Dedifferentiated amniotic fluid mesenchymal stem cell (primary cell): ENCODE data around the gene HSPA12A.
A peak's percentile ranks its signal among the peaks of the same experiment; 100 is the strongest.

Experiments used
- DNase-seq: peaks from one replicate; pipeline ENCODE4 v3.0.0-alpha.2; 2016; ENCODE audit errors: extremely low spot score

HSPA12A gene

GRCh38 chr10:116771101-116771958, 29.0 kb upstream of the HSPA12A start:
- DNase-seq: peak; percentile 73

- no peak for DNase-seq
Observed at GRCh38 chr10:116770281-116770680, 27.9 kb upstream of the HSPA12A start.

GRCh38 chr10:116769791-116770190, 27.4 kb upstream of the HSPA12A start:
- no peak for DNase-seq

DNA sequence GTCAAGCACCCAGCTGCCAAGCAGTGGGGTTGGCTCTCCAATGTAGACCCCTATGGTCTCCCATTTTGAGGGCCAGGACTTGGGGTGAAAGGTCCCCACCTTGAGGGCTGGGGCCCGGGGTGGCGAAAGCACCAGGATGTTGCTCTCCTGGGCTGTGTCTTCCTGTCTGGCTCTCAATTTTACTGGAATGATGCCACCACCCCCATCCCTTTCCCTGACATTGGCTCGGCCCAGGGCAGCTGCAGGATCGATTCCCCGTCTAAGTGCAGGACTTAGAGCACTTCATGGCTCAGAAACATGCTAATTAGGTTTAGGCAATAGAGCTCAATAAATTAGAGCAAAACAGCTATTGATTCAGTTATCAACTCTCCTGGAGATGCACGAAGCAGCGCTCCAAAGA, 27.0 kb upstream of the HSPA12A start:
- DNase-seq: no peak

DNA sequence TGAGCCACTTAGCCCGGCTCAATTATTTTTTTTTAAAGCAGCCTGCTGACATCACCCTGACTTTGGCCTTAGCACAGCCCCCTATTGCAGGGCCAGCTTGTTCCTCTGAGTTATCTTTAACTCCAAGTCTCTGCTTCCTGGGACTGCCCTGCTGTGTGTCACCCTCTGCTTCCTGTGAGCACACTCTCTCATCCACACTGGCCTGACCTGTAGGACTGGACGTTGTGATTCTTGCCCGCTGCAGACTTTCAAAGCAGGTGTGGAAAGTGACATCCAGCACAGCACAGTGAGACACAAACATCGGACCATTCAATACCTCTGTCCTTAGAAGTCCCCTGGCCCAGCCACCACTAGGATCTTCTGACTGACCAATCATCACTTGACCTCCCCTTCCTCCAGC, 26.4 kb upstream of the HSPA12A start:
- no peak for DNase-seq

- no peak for DNase-seq
Observed at GRCh38 chr10:116766837-116767634, 24.7 kb upstream of the HSPA12A start.

GRCh38 chr10:116766241-116766827, 24.0 kb upstream of the HSPA12A start:
- no peak for DNase-seq

DNA sequence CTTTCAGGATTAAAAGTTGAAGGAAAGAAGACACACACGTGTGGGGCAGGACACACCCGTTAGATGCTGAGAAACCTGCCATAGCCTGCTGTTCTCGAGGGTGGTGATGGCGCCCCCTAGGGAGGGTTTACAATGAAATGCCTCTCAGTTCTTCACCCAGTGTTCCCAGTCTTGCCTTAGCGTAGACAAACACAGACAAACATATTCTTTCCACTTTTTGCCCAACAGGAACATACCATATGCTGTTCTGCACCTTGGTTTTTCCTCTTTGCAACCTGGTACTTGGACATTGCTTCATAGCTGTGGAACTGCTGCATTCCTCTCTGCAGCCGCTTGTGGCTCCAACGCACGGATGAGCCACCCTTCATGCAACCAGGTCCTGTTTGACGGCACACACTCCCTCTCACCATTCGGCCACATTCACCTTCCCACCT, 23.3 kb upstream of the HSPA12A start:
- no peak for DNase-seq

DNA sequence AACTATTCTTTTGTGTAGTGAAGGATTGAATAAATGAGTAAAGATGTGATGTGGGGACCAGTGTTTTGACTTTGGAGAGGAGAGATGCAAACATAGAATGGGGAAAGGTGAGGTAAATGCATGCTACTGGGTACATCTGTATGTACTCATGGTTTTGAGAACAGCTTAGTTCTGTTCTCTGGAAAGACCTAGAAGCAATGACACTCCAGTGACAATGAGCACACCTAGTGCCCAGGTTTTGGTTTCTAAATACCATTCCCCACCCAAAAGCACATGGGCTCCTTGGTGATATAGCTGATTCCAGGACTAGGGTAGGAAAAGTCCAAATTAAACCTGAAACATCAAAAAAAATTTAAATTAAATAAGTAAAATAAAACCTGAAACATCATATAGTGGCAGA, 22.6 kb upstream of the HSPA12A start:
- DNase-seq: no peak

GRCh38 chr10:116763440-116763839, 21.1 kb upstream of the HSPA12A start:
- no peak for DNase-seq

GRCh38 chr10:116761883-116762282, 19.5 kb upstream of the HSPA12A start:
- DNase-seq: no peak

- no peak for DNase-seq
Observed at GRCh38 chr10:116760919-116761318, 18.6 kb upstream of the HSPA12A start.

GRCh38 chr10:116757246-116757645, 14.9 kb upstream of the HSPA12A start:
- DNase-seq: no peak

DNA sequence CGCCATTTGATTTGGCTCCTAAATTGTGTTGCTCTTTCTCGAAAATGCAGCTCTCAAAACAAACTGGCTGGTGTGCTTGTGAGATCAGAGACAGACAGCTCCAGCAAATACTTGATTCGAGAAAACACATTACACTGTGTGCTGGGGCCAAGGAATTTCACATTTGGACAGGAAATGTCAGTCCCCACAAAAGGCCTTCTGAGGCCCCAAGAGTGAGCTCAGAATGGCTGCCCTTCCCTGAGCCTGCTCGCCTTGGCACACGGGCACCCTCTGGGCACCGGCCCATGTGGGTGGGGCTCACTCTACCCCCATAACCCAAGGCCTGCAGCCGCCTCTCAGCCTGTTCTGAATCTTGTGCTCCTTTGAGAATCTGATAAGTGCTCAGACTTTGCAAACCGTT, 13.9 kb upstream of the HSPA12A start:
- DNase-seq: no peak

GRCh38 chr10:116753759-116754158, 11.4 kb upstream of the HSPA12A start:
- DNase-seq: no peak

GRCh38 chr10:116752969-116753665, 10.8 kb upstream of the HSPA12A start:
- DNase-seq: no peak

DNA sequence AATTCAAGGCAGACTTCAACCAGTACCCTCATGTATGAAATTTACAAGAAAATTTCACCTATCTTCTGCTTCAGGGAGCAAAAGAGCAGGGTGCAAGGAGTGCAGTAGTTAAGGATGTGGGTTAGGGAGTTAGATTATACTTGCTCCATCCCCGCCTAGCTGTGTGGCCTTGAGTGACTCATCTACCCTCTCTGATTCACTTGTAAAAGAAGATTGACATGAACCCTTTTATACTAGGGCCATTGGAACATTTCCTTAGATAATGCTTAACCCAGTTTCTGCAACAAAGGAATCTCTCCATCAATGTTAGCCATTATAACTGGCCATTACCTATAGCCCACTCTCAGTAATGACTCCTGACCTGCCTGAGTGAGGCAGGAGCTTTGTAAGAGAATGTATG, 10.2 kb upstream of the HSPA12A start:
- DNase-seq: no peak

GRCh38 chr10:116748471-116748870, 6.1 kb upstream of the HSPA12A start:
- DNase-seq: no peak

DNA sequence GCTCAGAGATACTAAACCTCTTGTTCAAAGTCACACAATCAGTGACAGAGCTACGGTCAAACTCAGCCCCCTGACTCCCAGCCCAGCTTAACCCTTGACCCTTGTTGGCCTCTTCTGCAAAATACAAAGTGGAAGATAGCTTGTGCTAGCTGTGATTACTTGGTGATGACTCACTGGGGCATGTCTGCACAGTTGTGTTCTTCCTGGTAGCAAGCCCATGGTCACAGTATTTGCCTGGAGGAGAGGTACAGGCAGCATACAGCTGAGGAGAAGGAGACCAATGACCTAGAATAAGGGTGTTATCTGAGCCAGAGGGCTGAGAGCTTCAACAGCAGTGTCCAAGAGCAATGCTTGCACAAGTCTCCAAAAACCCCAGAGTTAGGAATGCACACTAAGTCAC, 5.7 kb upstream of the HSPA12A start:
- DNase-seq: no peak

DNA sequence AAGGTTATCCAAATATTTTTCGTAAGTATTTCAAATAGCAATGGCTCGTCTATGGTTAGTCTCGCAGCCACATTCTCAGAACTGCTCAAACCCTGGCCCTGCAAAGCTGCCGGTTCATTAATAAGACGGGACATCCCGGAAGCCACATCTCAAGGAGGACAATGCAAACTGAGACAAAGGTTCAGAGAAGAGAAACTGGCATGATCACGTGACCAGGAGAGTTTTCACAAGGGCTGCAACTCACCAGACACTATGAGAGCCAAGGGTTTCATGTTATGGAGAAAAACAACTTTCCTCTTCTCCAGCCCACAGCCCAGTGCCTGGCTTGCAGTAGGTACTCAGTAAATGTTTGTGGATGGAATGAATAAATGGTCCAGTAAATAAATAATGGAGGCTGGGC, 5.0 kb upstream of the HSPA12A start:
- no peak for DNase-seq

- no peak for DNase-seq
Observed at GRCh38 chr10:116744885-116745284, 2.5 kb upstream of the HSPA12A start.

DNA sequence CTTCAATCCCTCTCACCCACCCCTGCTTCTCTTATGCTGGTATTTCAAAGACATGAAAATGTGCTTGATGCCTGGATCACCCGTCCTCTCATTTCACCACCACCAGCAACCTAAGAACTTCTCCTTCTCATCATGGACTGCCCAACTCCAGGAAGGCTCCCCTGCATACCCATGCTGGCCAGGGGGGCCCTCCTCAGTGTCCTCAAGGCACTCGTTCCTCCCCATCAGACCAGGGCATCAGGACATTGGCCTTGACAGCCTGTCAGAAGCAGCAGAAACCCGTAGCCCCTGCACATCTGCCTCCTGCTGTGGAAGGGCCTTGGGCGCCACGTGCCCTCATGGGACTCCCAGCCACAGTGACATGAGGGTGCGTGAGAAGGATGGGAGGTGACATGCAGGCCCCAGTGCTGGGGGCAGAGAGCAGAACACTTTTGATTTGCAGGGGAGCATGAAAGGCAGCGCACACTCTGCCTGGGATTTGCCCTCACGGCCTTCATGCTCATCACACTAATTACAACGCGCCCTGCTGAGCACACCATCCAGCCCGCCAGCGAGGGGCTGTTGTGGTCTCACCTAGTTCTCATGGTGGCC, 1.9 kb upstream of the HSPA12A start:
- no peak for DNase-seq
